Keratinocyte (primary cell): ENCODE results near the gene ZBTB46. TPM values are rescaled to one million over a fixed set of nuclear protein-coding genes. Genes with fewer than 3 reads are reported as not detected.

Experiments used
- DNase-seq: peaks from one replicate; pipeline ENCODE4 v3.0.0-alpha.2; 2011; ENCODE audit warnings: low read depth, missing footprints, low spot score
- FAIRE-seq: peaks from 2 replicates; lab custom pipeline; 2011; peaks lifted over from hg19 to GRCh38; lab: Jason Lieb, UNC
- H2AFZ ChIP-seq: 2 replicates; pipeline ENCODE4 v1.6.0; 2012; ENCODE audit warnings: low read length, control low read depth, inconsistent platforms; ENCODE audit not compliant: control insufficient read depth
- H3K27ac ChIP-seq: 2 replicates; pipeline ENCODE4 v1.5.1; 2011; ENCODE audit warnings: low read length; ENCODE audit not compliant: control insufficient read depth, insufficient read depth
- H3K27me3 ChIP-seq: 3 replicates; pipeline ENCODE4 v1.6.0; 2011; ENCODE audit warnings: low read length; ENCODE audit not compliant: control insufficient read depth, insufficient read depth; ENCODE audit errors: extremely low read depth
- H3K36me3 ChIP-seq, 2 experiments: 2 replicates in 1 of 2; 3 replicates in 1 of 2; pipeline ENCODE4 v1.5.1; 2011; ENCODE audit warnings: low read length in 2 of 2, mild to moderate bottlenecking in 1 of 2; ENCODE audit not compliant: control insufficient read depth in 2 of 2, insufficient read depth in 2 of 2; ENCODE audit errors: extremely low read depth in 1 of 2
- H3K4me1 ChIP-seq: 3 replicates; pipeline ENCODE4 v1.5.1; 2011; ENCODE audit warnings: low read length; ENCODE audit not compliant: control insufficient read depth, insufficient read depth; ENCODE audit errors: extremely low read depth
- H3K4me2 ChIP-seq: 3 replicates; pipeline ENCODE4 v1.6.0; 2011; ENCODE audit warnings: low read depth, low read length; ENCODE audit not compliant: control insufficient read depth, insufficient read depth; ENCODE audit errors: extremely low read depth
- H3K4me3 ChIP-seq, 3 experiments: fragments of 200-600 bp in 1 of 3; sonication (generic) in 1 of 3; 2 replicates in 2 of 3; 3 replicates in 1 of 3; pipeline ENCODE4 v1.5.1; 2011 to 2016; ENCODE audit warnings: low read length in 3 of 3, mild to moderate bottlenecking in 3 of 3, control low read depth in 2 of 3, inconsistent platforms in 1 of 3, low read depth in 1 of 3, mixed read lengths in 1 of 3, mixed run types in 1 of 3, moderate library complexity in 1 of 3; ENCODE audit not compliant: control insufficient read depth in 2 of 3, insufficient read depth in 2 of 3; ENCODE audit errors: extremely low read depth in 1 of 3
- H3K79me2 ChIP-seq: 2 replicates; pipeline ENCODE4 v1.6.0; 2012; ENCODE audit warnings: low read length; ENCODE audit not compliant: control insufficient read depth, insufficient read depth
- H3K9ac ChIP-seq: 3 replicates; pipeline ENCODE4 v1.6.0; 2011; ENCODE audit warnings: low read length; ENCODE audit not compliant: control insufficient read depth, insufficient read depth; ENCODE audit errors: extremely low read depth
- H3K9me1 ChIP-seq: 3 replicates; pipeline ENCODE4 v1.6.0; 2011; ENCODE audit warnings: low read length; ENCODE audit not compliant: control insufficient read depth, insufficient read depth; ENCODE audit errors: extremely low read depth
- H3K9me3 ChIP-seq: 2 replicates; pipeline ENCODE4 v1.5.1; 2012; ENCODE audit warnings: low read depth, low read length; ENCODE audit not compliant: control insufficient read depth
- H4K20me1 ChIP-seq: 3 replicates; pipeline ENCODE4 v1.6.0; 2011; ENCODE audit warnings: low read length; ENCODE audit not compliant: control insufficient read depth, insufficient read depth; ENCODE audit errors: extremely low read depth
- CTCF ChIP-seq, 3 experiments: IDR thresholded peaks in 1 of 3; conservative IDR thresholded peaks in 1 of 3; optimal IDR thresholded peaks in 1 of 3; 2 replicates in 2 of 3; 3 replicates in 1 of 3; pipeline versions ENCODE3 to v1.5.1; 2011; ENCODE audit warnings: low read length in 3 of 3, mild to moderate bottlenecking in 3 of 3, moderate library complexity in 2 of 3, control low read depth in 1 of 3, inconsistent platforms in 1 of 3; ENCODE audit not compliant: insufficient read depth in 2 of 3; ENCODE audit errors: extremely low read depth in 1 of 3
- EZH2 ChIP-seq: IDR thresholded peaks from one replicate; pipeline ENCODE4 v1.6.1; 2012; ENCODE audit warnings: inconsistent platforms, mild to moderate bottlenecking, low read length, moderate library complexity
- dilution Hi-C: fragments of 300-500 bp; cut with MboI; formaldehyde crosslinking; loops from one replicate; pipeline ENCODE4 v1.7.0; 2020; ENCODE audit warnings: low sequenced_read_pairs; ENCODE audit not compliant: extremely low pct_ligation_motif_present
- polyA plus RNA-seq, 5 experiments: library from polyadenylated mRNA; depleted of rRNA in 3 of 5; stranded (reverse) in 3 of 5; stranded (forward) in 1 of 5; unstranded in 1 of 5; fragments of >200 nt; gene quantifications; 1 replicate in 1 of 5; 2 replicates in 3 of 5; 3 replicates in 1 of 5; pipeline versions ENCODE4 v1.2.1 to v1.2.3, GENCODE V29; 2011 to 2012; ENCODE audit warnings: missing spikeins in 2 of 5, low read depth in 1 of 5, low replicate concordance in 1 of 5

Gene ZBTB46
- polyA plus RNA-seq, 1 donor (not counting 4 experiments of a cell fraction or from before 2014, with no cell fraction given) = 0.12 TPM

GRCh38 chr20:63712191-63712590, 118.9 kb downstream of the ZBTB46 start:
- Histone ChIP-seq H3K4me1 (peaks cover 9% of the 10 kb centered on the region), H3K36me3 (peaks cover 10 to 11% of the 10 kb centered on the region in 2 experiments), H3K9me1 (no peaks in the 10 kb centered on the region), H4K20me1 (no peaks in the 10 kb centered on the region), H2AFZ (no peak overlapping the region), H3K9me3 (no peaks in the 10 kb centered on the region), H3K4me2 (no peak overlapping the region), H3K27me3 (no peaks in the 10 kb centered on the region), H3K27ac (no peak overlapping the region), H3K79me2 (peaks cover 80% of the 10 kb centered on the region), H3K4me3 (no peak overlapping the region), H3K9ac (no peak overlapping the region)
- DNase-seq (no peak), FAIRE-seq (no peak)
- dilution Hi-C loops = no loop called here
- TF ChIP-seq CTCF (optimal IDR thresholded peaks at IDR 0.05 in 1 of 3, IDR thresholded peaks at IDR 0.05 in 1 of 3, conservative IDR thresholded peaks at IDR 0.05 in 1 of 3; ENCODE audit: extremely low read depth in 1 of 3, insufficient read depth in 2 of 3, low read length in 3 of 3) (no peak), EZH2 (no peak)

- dilution Hi-C loops = no loop called here
- FAIRE-seq = no peak
- peaks cover 84% of the 10 kb centered on the region for H3K79me2 ChIP-seq
Measured at GRCh38 chr20:63711085-63711645, 119.9 kb downstream of the ZBTB46 start.

More at GRCh38 chr20:63711085-63711645, 119.9 kb downstream of the ZBTB46 start:
- no peaks in the 10 kb centered on the region for H3K9me1 ChIP-seq
- TF ChIP-seq CTCF (optimal IDR thresholded peaks at IDR 0.05 in 1 of 3, IDR thresholded peaks at IDR 0.05 in 1 of 3, conservative IDR thresholded peaks at IDR 0.05 in 1 of 3; ENCODE audit: extremely low read depth in 1 of 3, insufficient read depth in 2 of 3, low read length in 3 of 3) (no peak), EZH2 (no peak)
- H3K27me3 ChIP-seq = no peaks in the 10 kb centered on the region
- no peaks in the 10 kb centered on the region for H4K20me1 ChIP-seq
- no peak overlapping the region for H3K4me3 ChIP-seq
- H3K9ac ChIP-seq = no peak overlapping the region
- DNase-seq = no peak
- H3K4me2 ChIP-seq = no peak overlapping the region
- no peak overlapping the region for H2AFZ ChIP-seq
- no peak overlapping the region for H3K27ac ChIP-seq
- peaks cover 17% of the 10 kb centered on the region for H3K4me1 ChIP-seq
- H3K36me3 ChIP-seq = peaks cover 12 to 14% of the 10 kb centered on the region in 2 experiments
- no peaks in the 10 kb centered on the region for H3K9me3 ChIP-seq
